Measurements from ENCODE around the gene FBXO31.

Gene FBXO31

GRCh38 chr16:87423429-87423828 is 39.9 kb upstream of the FBXO31 start:
- H3K4me3 ChIP-seq (ENCODE audit: low read depth, low read length), result no peak overlapping the region
- TF ChIP-seq CTCF (IDR thresholded peaks at IDR 0.05; ENCODE audit: borderline replicate concordance, insufficient read depth, low read depth, low read length), result no peak

GRCh38 chr16:87422106-87422505 is 38.5 kb upstream of the FBXO31 start:
- no peak for TF ChIP-seq CTCF (IDR thresholded peaks at IDR 0.05; ENCODE audit: borderline replicate concordance, insufficient read depth, low read depth, low read length)

GRCh38 chr16:87421003-87421912 is 37.7 kb upstream of the FBXO31 start:
- no peak overlapping the region for H3K4me3 ChIP-seq (ENCODE audit: low read depth, low read length)
- no peak for TF ChIP-seq CTCF (IDR thresholded peaks at IDR 0.05; ENCODE audit: borderline replicate concordance, insufficient read depth, low read depth, low read length)

More at GRCh38 chr16:87422106-87422505, 38.5 kb upstream of the FBXO31 start:
- no peak overlapping the region for H3K4me3 ChIP-seq (ENCODE audit: low read depth, low read length)

GRCh38 chr16:87420026-87421002 is 36.7 kb upstream of the FBXO31 start:
- peak; percentile 30; the same call in 1 of the 2 replicates for TF ChIP-seq CTCF (IDR thresholded peaks at IDR 0.05; ENCODE audit: borderline replicate concordance, insufficient read depth, low read depth, low read length)
- H3K4me3 ChIP-seq (ENCODE audit: low read depth, low read length), result no peak overlapping the region

- TF ChIP-seq CTCF (IDR thresholded peaks at IDR 0.05; ENCODE audit: borderline replicate concordance, insufficient read depth, low read depth, low read length), result no peak
- H3K4me3 ChIP-seq (ENCODE audit: low read depth, low read length), result no peak overlapping the region
Observed at GRCh38 chr16:87418644-87419043, 35.1 kb upstream of the FBXO31 start.

- no peak for TF ChIP-seq CTCF (IDR thresholded peaks at IDR 0.05; ENCODE audit: borderline replicate concordance, insufficient read depth, low read depth, low read length)
- H3K4me3 ChIP-seq (ENCODE audit: low read depth, low read length), result no peak overlapping the region
Observed at GRCh38 chr16:87418216-87418615, 34.6 kb upstream of the FBXO31 start.

All from GM12875 (cell line).